HG03558 (cell line): ENCODE data around the gene PSMG4.

ENCODE experiments used
- ATAC-seq: cut with Tn5 transposase; IDR thresholded peaks from one replicate; pipeline ENCODE4 v1.9.1; 2021; ENCODE audit warnings: moderate number of reproducible peaks; ENCODE audit not compliant: unreplicated experiment; ENCODE audit errors: extremely low read depth

The PSMG4 gene

DNA sequence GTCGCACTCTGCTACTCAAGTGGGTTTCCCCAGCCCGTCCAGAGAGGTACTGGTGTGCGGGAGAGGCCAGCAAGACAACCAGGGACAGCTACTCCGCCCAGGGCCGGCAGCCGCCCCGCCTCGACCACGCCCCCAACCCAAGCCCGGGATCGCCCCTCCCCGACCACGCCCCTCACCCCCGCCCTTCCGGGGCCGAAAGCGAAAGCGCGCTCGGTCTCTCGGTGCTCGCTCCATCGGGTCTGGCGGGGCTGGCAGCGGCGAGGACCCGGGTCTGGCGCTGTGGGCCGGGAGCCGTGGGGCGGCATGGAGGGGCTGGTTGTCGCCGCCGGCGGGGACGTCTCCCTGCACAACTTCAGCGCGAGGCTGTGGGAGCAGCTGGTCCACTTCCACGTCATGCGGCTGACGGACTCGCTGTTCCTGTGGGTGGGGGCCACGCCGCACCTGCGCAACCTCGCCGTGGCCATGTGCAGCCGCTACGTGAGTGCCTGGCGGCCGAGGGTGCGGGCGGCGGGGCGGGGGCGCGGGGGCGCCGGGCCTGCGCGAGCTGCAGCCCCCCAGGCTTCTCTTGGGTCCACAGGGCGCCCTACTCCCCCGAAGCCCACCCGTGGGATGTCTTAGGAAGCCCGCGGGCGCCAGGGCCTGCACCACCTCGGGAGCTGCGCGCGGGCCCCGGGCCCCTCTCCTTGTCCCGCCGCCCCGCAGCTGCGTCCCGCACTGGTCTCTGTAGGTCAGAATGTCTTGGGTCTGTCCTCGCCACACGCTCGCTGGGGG is at the start of gene PSMG4:
PSMG4 (plus strand) TSS at position 228 of the 771 bp plus-strand sequence; CDS start at position 304, 76 bp downstream.
- no peak for ATAC-seq

GRCh38 chr6:3209114-3210023 is 49.4 kb upstream of the PSMG4 start:
- ATAC-seq, result peak; percentile 33

- no peak for ATAC-seq
These were observed 48.6 kb upstream of the PSMG4 start for GRCh38 chr6:3210024-3210610.

DNA sequence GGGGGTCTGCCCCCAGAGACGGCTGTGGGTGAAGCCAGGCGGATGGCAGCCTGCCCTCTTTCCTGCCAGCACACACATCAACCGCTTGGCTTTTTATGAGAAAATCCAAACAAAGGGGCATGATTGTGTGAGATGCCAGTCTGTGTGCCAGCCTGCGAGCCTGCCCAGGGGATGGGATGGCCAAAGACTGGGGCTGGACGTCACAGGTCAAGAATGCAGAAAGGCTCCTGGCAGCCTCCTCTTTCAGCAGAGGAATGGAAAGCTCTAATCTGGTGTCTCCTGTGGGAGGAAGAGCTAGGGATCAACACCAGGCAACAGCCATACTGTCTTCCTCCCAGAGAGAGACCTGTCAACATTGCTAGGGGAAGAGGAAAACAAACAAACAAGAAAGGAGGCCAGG is 47.1 kb upstream of the PSMG4 start:
- ATAC-seq, result no peak

GRCh38 chr6:3212261-3212660 is 46.5 kb upstream of the PSMG4 start:
- ATAC-seq, result no peak

DNA sequence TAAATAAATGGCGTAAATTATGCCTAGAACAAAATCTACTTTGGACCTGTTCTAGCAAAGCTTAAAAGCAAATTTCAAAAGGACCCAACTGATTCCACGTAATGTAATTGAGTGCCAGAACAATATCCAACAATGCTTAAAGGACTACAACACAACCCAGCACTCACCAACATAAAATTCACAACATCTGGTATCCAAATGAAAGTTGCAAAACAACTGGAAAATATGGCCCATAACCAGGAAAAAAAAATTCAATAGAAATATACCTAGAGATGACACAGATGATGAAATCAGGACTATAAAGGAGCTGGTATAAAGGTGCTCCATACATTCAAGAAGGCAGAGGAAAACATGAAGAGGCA is 45.4 kb upstream of the PSMG4 start:
- ATAC-seq, result no peak

GRCh38 chr6:3214898-3215297 is 43.8 kb upstream of the PSMG4 start:
- no peak for ATAC-seq

GRCh38 chr6:3217286-3217685 is 41.5 kb upstream of the PSMG4 start:
- ATAC-seq, result no peak

- no peak for ATAC-seq
These were observed 40.5 kb upstream of the PSMG4 start for GRCh38 chr6:3218266-3218665.

DNA sequence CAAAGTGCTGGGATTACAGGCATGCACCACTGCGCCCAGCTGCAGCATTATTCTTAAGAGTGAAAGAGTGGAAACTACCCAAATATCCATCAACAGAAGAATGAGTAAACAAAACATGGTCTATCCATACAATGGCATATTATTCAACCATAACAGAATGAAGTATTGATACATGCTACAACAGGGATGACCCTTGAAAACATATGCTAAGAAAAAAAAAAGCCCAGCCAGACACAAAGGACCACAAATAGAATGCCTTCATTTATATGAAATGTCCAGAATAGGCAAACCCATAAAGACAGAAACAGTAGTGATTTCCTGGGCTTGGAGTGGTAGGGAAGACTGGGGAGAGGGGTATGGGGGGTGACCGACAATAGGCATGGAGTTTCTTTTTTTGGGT is 38.4 kb upstream of the PSMG4 start:
- ATAC-seq, result no peak

DNA sequence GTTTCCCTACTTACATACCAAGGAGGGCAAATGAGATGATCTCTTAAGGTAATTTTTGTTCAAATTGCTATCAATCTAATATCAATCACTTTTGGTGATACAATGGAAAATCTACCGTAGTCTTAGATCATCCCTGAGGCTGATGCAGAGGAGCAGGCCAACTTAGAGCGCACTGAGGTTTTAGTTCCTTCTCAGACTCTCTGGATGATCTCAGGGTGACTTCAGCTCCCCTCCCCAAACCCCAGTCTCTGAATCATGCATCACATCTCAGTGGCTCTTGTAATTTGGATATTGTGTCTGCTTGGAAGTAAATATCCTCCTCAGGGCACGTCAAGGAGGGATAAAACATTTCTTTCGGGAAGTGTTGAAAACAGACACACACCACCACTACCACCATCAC is 37.2 kb upstream of the PSMG4 start:
- no peak for ATAC-seq

- no peak for ATAC-seq
These were observed 36.2 kb upstream of the PSMG4 start for GRCh38 chr6:3222506-3223038.

DNA sequence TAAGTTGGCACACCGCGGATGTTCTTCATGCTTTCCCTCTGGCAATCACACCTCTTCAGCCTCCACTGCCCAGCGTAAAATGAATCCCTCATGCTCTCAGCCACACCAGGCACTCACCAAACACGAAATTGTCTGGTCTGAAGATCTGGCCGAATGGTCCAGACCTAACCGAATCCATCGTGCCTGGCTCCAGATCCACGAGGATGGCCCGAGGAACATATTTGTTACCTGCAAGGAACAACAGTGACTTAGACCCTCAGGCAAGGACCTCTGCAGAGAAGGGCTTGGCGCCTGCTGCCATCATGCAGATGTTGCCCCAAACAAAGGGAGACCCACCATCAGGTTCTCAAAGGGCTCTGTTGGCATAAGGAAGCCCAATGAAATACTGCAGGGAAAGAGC is 32.7 kb upstream of the PSMG4 start:
- no peak for ATAC-seq

GRCh38 chr6:3226481-3227362 is 32.0 kb upstream of the PSMG4 start:
- ATAC-seq, result no peak

GRCh38 chr6:3227363-3228045 is 31.2 kb upstream of the PSMG4 start, which contains the start of gene TUBB2B:
Gene TUBB2B, minus strand, starts transcription at chr6:3227653. Its CDS starts 110 bp downstream, at chr6:3227543.
- ATAC-seq, result no peak

- ATAC-seq, result no peak
These were observed 30.6 kb upstream of the PSMG4 start for GRCh38 chr6:3228046-3228671.

GRCh38 chr6:3228771-3229565 is 29.8 kb upstream of the PSMG4 start:
- no peak for ATAC-seq
